Ishikawa (cell line): ENCODE results near the gene PKNOX2.

Experiments
- MAX ChIP-seq: IDR thresholded peaks from 2 replicates; pipeline ENCODE4 v1.6.1; 2012
- RAD21 ChIP-seq: IDR thresholded peaks from 2 replicates; pipeline ENCODE4 v1.6.1; 2012; ENCODE audit warnings: low read depth
- REST ChIP-seq: IDR thresholded peaks from 2 replicates; pipeline ENCODE4 v1.6.1; 2012; ENCODE audit warnings: low read depth, mild to moderate bottlenecking
- ZBTB7A ChIP-seq: IDR thresholded peaks from 2 replicates; pipeline ENCODE4 v1.6.1; 2012; ENCODE audit warnings: low read depth

GRCh38 chr11:125176866-125177265 is 12.3 kb downstream of the PKNOX2 start:
- TF ChIP-seq RAD21 (no peak), REST (no peak), MAX (no peak), ZBTB7A (no peak)
